HUDEP-2 (cell line): ENCODE measurements around the gene GNB2.
A peak's percentile ranks its signal among the peaks of the same experiment; 100 is the strongest.

Source experiments
- DNase-seq, 76 experiments: peaks; one replicate each; lab custom pipeline; 2025; ENCODE audit not compliant: unreplicated experiment in 76 of 76; lab: John Stamatoyannopoulos, UW

Gene GNB2

GRCh38 chr7:100673302-100673941 lies at the start of gene GNB2:
GNB2 (plus strand) TSS chr7:100673740; CDS start chr7:100676266, 2,526 bp downstream.
- peak; percentile 86 to 100 (median 98) for DNase-seq

DNA sequence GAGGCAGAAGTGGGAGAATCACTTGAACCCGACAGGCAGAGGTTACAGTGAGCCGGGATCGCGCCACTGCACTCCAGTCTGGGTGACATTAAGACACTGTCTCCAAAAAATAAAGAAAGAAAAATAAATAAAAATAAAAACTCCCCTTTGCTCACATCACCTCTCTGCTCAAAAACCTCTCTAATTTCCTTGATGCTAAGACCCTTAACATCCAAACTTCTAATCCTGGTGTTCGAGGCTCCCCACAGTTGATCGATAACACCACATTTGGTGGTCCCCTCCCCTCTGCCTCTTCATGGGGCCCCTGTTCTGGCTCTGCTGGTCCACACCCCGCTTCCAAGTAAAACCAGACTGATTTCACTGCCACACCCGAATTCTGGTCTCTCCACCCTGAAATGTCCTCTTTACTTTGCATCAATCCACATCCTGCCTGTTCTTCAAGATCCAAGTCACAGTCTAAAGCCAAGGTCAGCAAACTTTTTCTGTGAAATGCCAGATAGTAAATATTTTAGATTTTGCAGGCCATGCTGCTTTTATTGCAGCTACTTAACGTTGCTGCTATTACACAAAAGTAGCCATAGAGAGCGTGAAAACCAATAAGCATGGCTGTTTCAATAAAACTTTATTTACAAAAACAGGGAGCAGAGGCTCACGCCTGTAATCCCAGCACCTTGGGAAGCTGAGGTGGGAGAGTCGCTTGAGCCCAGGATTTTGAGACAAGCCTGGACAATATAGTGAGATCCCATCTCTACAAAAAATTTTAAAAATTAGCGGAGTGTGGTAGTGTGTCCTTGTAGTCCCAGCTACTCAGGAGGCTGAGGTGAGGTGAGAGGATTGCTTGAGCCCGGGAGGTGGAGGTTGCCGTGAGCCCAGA lies 49.4 kb upstream of the GNB2 start:
- DNase-seq: peak in 74 of 76 experiments; percentile 41 to 92 (median 75)

- peak in 1 of 76 experiments; percentile 12 for DNase-seq
These were observed 47.5 kb upstream of the GNB2 start for GRCh38 chr7:100626055-100626454.

- peak in 73 of 76 experiments; percentile 13 to 91 (median 81) for DNase-seq
These were observed 46.9 kb upstream of the GNB2 start for GRCh38 chr7:100626530-100627237.

- DNase-seq: no peak
These were observed 46.3 kb upstream of the GNB2 start for GRCh38 chr7:100627238-100627549.

DNA sequence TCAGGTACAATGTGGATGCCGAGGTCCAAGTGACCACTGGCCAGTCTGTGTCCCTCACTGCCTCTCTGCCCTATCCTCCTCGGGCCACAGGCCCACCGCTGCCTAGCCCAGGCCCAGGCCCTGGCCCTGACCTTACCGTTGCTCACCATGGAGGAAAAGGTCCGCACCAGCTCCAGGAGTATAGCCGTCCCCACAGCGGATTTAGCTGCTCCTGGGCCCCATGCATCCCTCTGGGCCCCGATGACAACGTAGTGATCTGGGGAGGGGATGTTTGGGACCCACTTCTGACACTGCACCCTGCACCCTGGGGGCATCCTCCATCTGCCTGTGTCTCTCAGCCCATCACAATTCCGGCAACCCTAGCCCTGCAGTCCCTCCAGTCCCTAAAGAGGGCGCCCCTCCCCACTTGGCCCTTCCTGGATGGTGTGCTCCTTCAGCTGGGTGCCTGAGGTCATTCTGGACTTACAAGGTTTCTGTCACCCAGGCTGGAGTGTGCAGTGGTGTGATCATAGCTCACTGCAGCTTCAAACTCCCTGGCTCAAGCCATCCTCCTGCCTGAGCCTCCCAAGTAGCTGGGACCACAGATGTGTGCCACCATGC lies 44.3 kb upstream of the GNB2 start:
- DNase-seq: peak in 53 of 76 experiments; percentile 5 to 71 (median 39)

- DNase-seq: no peak
These were observed 43.5 kb upstream of the GNB2 start for GRCh38 chr7:100630066-100630465.

GRCh38 chr7:100632951-100633717 lies 40.4 kb upstream of the GNB2 start:
- DNase-seq: no peak

- DNase-seq: peak in 27 of 76 experiments; percentile 27 to 76 (median 54)
These were observed 33.5 kb upstream of the GNB2 start for GRCh38 chr7:100639995-100640516.

GRCh38 chr7:100640517-100641440 lies 32.8 kb upstream of the GNB2 start:
- DNase-seq: peak in 69 of 76 experiments; percentile 21 to 91 (median 77)

DNA sequence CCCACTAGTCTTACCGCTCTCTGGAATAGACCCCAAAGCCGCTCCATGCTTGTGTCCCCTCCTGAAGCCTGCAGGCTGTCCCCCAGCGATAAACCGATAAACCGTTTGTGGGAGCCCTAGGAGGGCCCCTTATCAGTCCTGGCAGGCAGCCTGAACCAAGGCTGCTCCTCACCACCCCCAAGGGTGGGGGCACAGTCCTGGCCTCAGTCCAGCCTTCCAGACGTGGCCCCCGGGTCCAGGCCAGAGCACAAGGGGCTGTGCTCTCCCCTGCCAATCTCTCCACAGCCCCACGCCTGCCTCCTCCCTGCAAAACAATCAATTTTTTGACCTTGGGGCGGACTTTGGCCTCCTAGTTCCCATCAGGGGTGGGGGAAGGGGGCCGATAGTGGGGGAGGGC lies 32.1 kb upstream of the GNB2 start, which contains the start of gene TFR2:
TFR2 (minus strand) TSS at position 90 of the 397 bp plus-strand sequence; CDS start at position 47, 43 bp downstream.
- peak in 74 of 76 experiments; percentile 87 to 99 (median 97) for DNase-seq

DNA sequence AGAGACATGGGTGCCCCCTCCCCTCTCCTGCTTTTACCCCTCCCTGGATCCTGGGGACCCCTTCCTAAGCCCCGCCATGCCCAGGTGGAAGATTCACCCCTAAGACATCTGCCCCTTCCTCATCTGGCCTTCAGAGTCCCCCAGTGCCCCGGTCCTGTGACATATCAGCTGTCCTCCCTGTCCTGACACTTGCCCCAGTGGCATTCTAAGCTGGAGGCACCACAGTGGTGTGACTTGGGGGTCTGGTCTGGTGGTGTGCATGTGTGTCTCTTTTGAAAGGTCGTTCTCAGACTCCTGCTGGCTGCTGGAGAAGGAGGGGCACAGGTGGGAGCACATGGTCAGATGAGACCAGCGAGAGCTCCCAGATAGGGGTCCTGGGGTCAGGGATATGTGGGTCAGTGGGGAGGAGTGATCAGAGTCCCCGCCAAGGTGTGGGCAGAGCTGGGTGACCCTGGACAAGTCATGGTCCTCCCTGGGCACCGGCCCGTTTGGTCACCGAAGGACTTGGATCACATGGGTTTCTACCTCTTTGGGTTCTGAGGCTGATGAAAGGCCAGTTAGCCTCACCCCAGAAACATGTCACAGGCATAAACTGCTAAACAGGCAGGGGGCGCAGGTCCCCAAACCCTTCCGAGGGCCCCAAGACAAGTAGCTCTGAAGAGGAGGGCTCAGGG lies 31.5 kb upstream of the GNB2 start:
- peak in 31 of 76 experiments; percentile 25 to 84 (median 51) for DNase-seq

GRCh38 chr7:100642534-100642907 lies 31.0 kb upstream of the GNB2 start:
- DNase-seq: peak in 70 of 76 experiments; percentile 10 to 88 (median 74)

GRCh38 chr7:100649826-100650565 lies 23.5 kb upstream of the GNB2 start:
- DNase-seq: no peak

DNA sequence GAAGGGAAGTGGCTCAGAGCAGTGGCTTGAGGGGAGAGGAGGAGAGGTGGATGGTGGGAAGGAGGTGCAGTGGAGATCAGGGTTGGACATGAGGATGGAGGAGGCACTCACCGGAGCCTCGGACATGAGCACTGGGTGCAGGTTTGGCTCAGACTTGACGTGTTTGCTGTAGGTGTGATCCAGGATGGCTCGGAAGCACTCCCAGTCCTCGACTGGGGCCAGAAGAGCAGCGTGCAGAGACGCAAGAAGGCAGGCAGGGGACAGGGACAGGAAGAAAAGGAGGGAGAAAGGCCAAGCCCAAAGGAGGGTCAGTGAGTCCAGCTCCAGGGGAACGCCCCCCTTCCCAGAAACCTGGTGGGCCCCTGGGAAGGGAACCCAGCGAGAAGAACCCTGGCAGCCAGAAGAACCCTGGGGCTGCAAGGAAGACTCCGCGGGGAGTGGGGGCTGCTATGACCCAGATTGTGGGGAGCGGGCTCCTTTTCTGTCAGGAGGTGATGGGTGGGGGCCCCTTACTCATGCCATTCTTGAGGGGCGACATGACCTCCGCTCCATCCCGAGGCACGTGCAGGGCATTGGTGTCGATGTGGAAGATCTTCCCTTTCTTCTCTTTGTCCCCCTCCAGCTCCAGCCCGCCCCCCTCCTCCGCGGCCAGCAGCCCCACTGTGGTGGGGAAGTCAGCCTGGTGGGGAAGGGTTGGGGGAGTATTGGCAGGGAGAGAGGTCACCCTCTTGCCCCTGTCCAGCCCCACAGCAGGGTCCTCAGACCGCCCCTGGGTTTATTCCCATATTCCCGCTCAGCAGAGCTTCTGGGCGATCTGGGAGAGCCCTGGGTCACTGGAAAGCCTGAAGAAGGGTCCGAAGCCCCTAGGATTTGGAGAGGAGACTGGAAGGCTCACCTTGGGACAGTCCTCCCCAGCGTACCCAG lies 18.4 kb upstream of the GNB2 start:
- no peak for DNase-seq

- DNase-seq: peak in 61 of 76 experiments; percentile 6 to 80 (median 56)
These were observed 17.4 kb upstream of the GNB2 start, which contains the start of gene ACTL6B for GRCh38 chr7:100655908-100656674. ACTL6B (minus strand) TSS chr7:100656448; CDS start chr7:100656354, 94 bp downstream.
